Thymus (tissue), 11 donors: ENCODE data around the gene SEMA3G. TPM values are rescaled to one million over a fixed set of nuclear protein-coding genes. Genes with fewer than 3 reads are reported as not detected.

Source experiments
- DNase-seq, 9 donors: peaks; one replicate each; pipeline ENCODE4 v3.0.0-alpha.2; 2013; ENCODE audit warnings: low spot score in 9 of 9, low read depth in 6 of 9, missing footprints in 1 of 9
- H3K27ac ChIP-seq, 2 donors: one replicate each; pipeline ENCODE4 v1.5.1; 2013; ENCODE audit warnings: control low read depth in 1 of 2, low read depth in 1 of 2, low read length in 1 of 2, mild to moderate bottlenecking in 1 of 2, moderate library complexity in 1 of 2
- H3K27me3 ChIP-seq, 2 donors: one replicate each; pipeline ENCODE4 v1.5.1; 2013; ENCODE audit warnings: low read length in 1 of 2; ENCODE audit not compliant: control insufficient read depth in 2 of 2, insufficient read depth in 1 of 2
- H3K36me3 ChIP-seq, 2 donors: one replicate each; pipeline ENCODE4 v1.5.1; 2013; ENCODE audit warnings: low read length in 1 of 2, mild to moderate bottlenecking in 1 of 2, moderate library complexity in 1 of 2; ENCODE audit not compliant: control insufficient read depth in 2 of 2, insufficient read depth in 2 of 2
- H3K4me1 ChIP-seq, 2 donors: one replicate each; pipeline ENCODE4 v1.5.1; 2013; ENCODE audit warnings: low read length in 2 of 2; ENCODE audit not compliant: control insufficient read depth in 2 of 2, insufficient read depth in 2 of 2
- H3K4me3 ChIP-seq, 2 donors: one replicate each; pipeline ENCODE4 v1.5.1; 2013; ENCODE audit warnings: low read length in 2 of 2, control low read depth in 1 of 2, mild to moderate bottlenecking in 1 of 2
- H3K9me3 ChIP-seq, 2 donors: one replicate each; pipeline ENCODE4 v1.5.1; 2013; ENCODE audit warnings: low read length in 1 of 2, mild to moderate bottlenecking in 1 of 2; ENCODE audit not compliant: control insufficient read depth in 2 of 2, insufficient read depth in 1 of 2
- WGBS: extraction: QIAGEN DNeasy Blood & Tissue Kit; methylation state at CpG from one replicate; pipeline ENCODE4 v1.1.7; 2013; 5-methylcytosine and 5-hydroxymethylcytosine counted together
- polyA plus RNA-seq: library from polyadenylated mRNA; stranded (reverse); fragments of 200-250 nt; gene quantifications from one replicate; pipeline ENCODE4 v1.2.3, GENCODE V29; 2013
- total RNA-seq: library from RNA; stranded (reverse); fragments of 120-200 nt; gene quantifications from one replicate; pipeline ENCODE4 v1.2.4, GENCODE V29; 2013
- donor health status: healthy.

Gene SEMA3G
- total and polyA plus RNA-seq, 2 donors: 0.80 to 6.4 TPM

DNA sequence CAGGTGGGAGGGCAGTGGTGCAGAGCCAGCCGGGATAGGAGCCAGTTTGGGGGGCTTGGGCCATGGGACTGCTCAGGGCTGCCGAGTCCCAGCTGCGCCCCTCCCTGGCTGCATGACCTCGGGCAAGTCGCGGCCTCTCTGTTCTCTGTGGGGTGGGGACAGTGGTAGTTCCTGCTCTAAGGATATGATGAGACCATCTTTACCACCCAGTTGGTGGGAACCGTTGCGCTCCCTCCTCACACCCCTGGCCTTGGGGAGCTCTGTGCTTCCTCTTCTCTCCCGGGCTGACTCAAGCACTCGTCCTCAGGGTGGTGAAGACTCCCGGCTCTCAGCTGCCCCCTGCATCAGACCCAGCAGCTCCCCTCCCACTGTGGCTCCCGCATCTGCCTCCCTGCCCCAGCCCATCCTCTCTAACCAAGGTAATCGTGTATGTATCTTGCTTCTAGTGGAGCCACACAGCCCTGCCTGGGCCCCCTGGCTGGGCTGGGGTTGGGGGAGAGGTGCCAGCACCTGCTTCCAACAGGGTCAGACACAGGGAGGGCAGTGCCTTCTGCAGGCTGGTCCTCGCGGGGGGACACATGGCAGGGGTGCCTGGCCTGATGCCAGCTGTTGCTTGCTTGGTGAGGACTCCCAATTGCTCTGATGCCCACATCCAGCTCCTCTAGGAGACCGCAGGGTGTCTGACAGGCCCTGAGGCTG lies 35.1 kb upstream of the SEMA3G start:
- Histone ChIP-seq H3K36me3 (peaks cover 89 to 90% of the 10 kb centered on the region in 2 donors), H3K27me3 (no peaks in the 10 kb centered on the region), H3K4me1 (peaks cover 0 to 3% of the 10 kb centered on the region in 2 donors), H3K9me3 (no peaks in the 10 kb centered on the region), H3K4me3 (no peak overlapping the region), H3K27ac (no peak overlapping the region)
- WGBS: 97% methylated on average over 16 of the region's 16 CpGs
- no peak for DNase-seq

DNA sequence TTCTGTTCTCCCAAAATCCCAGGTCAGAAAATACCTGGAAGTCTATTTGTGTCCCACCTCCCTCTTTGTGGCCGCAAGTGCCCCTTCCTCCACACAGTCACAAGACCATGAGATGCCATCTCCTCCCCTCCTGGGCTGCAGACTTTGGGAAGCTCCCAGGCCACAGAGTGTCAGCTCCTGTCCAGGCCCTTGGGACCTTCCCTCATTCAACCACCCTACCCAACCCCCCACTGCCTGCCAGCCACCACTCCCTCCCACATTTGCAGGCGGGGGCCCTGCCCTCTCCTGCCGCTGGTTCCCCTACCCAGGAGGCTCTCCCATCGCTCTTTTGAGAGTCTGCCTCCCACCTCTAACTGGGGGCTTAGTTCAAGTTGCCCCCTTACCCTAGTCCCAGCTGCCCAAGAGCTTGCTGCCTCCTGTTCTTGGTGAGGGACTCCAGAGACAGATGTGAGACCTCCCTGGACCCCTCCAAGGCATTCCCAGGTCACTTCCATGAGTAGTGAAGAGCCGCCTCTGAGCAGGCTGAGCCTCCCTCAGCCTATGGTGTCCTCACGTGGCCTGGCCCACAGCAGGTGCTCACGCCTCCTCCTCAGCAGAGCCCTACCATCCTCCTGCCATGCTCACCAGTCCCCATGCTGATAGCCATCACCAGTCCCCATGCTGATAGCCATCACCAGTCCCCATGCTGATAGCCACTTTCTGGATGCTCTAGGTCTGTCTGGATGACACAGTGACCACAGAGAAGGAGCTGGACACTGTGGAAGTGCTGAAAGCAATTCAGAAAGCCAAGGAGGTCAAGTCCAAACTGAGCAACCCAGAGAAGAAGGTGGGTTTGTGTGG lies 34.4 kb upstream of the SEMA3G start:
- no peak for DNase-seq
- H3K27me3 ChIP-seq: no peaks in the 10 kb centered on the region
- H3K4me3 ChIP-seq: no peak overlapping the region
- H3K36me3 ChIP-seq: peaks cover 87 to 91% of the 10 kb centered on the region in 2 donors
- over 99% methylated on average over 7 of the region's 7 CpGs for WGBS
- no peaks in the 10 kb centered on the region for H3K9me3 ChIP-seq
- H3K27ac ChIP-seq: no peak overlapping the region
- H3K4me1 ChIP-seq: peaks cover 0 to 3% of the 10 kb centered on the region in 2 donors

DNA sequence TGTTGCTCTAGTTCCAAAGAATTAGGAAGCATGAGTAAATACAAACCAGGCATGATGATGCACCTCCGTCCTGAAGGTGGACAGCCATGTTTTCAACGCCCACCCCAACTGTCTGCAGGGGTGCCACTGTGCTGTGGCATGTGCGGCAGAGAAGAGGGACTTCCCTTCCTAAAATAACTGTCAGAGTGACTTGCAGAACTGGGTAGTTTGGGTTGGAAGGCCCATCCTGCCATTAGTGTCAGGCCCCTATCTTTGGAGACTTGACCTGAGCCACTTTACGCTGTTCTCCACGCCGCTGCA lies 32.8 kb upstream of the SEMA3G start:
- Histone ChIP-seq H3K4me1 (peaks cover 0 to 4% of the 10 kb centered on the region in 2 donors), H3K36me3 (peaks cover 95% of the 10 kb centered on the region in 2 donors), H3K27ac (no peak overlapping the region), H3K4me3 (no peak overlapping the region), H3K27me3 (no peaks in the 10 kb centered on the region), H3K9me3 (no peaks in the 10 kb centered on the region)
- 98% methylated on average over 6 of the region's 6 CpGs for WGBS
- no peak for DNase-seq

DNA sequence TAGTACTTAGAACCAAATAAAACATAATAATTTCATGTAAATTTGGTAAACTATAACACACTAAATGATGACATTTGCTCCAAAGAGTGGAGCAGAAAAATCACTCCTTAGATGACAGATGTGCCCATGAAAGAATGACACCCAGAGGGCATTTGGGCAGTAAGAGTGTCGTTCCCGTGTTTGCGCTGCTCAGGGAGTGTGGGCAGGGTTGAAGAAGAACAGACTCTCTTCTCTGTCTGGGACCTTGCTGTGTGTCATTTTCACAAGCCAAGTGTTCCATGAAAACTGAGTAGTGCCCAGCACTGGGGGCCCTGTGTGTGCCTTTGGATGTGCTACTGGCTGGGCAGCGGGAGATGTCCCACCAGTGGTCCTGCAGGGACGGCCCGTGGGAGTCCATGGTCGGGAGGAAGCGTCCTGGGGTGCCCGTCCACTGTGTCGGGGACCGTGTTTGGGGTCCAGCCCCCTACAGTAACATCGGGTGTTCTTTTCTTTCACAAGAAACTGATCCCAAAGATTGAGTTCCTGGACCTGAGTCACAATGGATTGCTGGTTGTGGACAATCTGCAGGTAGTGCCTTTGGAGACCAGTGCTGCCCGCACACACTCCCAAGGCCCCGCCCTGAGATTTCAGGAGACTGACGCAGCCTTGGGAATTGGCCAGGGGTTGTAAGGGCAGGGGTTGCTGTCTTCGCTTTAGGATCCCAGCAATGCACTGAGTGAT lies 32.3 kb upstream of the SEMA3G start:
- no peak for DNase-seq
- H3K27me3 ChIP-seq: no peaks in the 10 kb centered on the region
- H3K27ac ChIP-seq: no peak overlapping the region
- H3K36me3 ChIP-seq: peaks cover 95% of the 10 kb centered on the region in 2 donors
- H3K4me1 ChIP-seq: peaks cover 0 to 4% of the 10 kb centered on the region in 2 donors
- no peak overlapping the region for H3K4me3 ChIP-seq
- H3K9me3 ChIP-seq: no peaks in the 10 kb centered on the region
- 99% methylated on average over 16 of the region's 16 CpGs for WGBS

DNA sequence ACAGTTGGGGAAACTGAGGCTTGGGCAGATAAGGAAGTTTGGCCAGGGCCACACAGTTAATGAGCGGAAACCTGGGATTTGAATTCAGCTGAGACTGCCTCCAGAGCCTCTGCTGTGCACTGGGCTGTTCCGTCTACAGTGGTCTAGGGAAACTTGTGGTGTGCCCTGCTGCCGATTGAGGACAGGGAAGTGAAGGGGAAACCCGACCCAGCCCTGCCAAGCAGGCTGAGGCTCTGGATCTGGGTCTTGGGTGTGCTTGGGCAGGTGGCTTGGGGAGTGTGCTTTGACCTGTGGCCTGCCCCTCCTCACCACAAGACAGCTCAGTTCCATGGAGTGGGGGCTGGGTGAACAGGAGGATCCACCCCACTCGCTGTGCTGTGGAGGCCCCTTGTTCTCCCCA lies 28.1 kb upstream of the SEMA3G start:
- H3K4me1 ChIP-seq: peaks cover 0 to 4% of the 10 kb centered on the region in 2 donors
- no peak overlapping the region for H3K4me3 ChIP-seq
- no peaks in the 10 kb centered on the region for H3K9me3 ChIP-seq
- H3K27ac ChIP-seq: no peak overlapping the region
- no peak for DNase-seq
- 96% methylated on average over 5 of the region's 5 CpGs for WGBS
- H3K36me3 ChIP-seq: peaks cover 79 to 80% of the 10 kb centered on the region in 2 donors
- no peaks in the 10 kb centered on the region for H3K27me3 ChIP-seq

DNA sequence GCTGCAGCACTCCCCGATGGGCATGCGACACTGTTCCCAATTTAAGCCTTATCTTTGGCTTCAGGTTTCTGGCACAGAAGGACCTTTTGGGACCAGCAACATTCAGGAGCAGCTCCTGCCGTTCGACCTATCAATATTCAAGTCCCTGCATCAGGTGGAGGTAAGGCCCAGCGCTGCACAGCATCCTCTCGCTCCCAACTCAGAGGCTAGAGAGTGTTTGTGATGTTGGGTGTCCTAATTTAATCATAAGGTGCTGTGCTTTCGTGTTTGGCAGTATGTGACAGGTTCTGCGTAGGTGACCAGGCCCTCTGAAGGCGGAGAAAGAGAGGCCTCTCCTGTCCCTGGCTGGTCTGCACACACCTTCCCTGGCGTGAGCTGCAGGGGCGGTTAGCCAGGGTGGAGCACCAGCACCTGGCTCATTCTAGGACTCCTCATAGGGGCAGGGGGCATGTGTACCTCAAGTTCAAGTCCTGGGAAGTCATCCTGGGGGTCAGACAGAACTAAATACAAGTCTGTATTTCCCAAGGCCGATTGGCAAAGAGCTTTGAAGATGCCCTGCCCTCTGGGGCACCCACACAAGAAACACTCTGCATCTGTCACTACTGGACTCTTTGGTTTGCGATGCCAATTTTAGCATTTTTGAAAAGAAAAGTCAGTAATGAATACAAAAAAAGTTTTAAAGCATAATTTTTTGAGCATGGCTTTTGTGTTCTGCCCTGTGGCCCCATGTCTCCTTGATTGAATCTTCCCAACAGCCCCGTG lies 27.5 kb upstream of the SEMA3G start:
- peaks cover 75 to 79% of the 10 kb centered on the region in 2 donors for H3K36me3 ChIP-seq
- peaks cover 0 to 4% of the 10 kb centered on the region in 2 donors for H3K4me1 ChIP-seq
- 86% methylated on average over 14 of the region's 14 CpGs for WGBS
- no peak overlapping the region for H3K27ac ChIP-seq
- no peak for DNase-seq
- no peaks in the 10 kb centered on the region for H3K9me3 ChIP-seq
- no peaks in the 10 kb centered on the region for H3K27me3 ChIP-seq
- H3K4me3 ChIP-seq: no peak overlapping the region

DNA sequence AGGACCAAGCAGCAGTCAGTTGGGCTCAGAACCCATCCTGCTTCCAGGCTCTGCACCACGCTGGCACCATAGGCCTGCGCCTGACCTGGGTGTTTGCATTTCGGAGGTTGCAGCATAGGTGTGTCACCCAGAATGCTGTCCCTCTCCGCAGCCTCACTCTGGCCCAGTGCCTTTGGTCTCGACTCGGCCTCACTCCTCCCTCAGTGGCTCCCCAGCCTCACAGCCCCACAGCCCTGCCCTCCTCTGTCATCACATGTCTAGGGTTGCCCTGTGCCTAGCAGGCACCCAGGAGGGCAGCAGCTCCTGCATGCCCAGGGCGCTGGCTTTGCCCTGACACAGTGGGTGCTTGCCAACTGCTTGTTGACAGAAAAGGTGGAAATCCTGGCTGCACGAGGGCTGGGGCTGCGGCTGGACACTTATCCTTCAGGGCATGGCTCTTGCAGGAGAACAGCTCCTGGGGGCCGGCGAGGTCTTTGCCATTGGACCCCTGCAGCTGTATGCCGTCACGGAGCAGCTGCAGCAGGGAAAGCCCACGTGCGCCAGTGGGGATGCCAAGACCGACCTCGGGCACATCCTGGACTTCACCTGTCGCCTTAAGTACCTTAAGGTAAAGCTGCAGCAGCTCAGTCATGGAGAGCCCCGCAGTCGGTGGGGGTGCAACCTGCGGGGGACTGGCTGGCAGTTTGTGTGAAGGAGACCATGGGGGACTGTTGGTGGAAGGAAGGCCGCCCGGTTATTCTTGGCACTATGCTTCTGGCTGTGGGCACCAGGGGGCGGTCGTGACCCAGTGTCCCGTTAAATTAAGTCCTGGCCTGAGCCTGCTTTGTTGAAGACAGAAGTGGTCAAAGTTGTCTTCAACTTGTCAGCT lies 26.7 kb upstream of the SEMA3G start:
- Histone ChIP-seq H3K4me1 (peaks cover 0 to 4% of the 10 kb centered on the region in 2 donors), H3K36me3 (peaks cover 72 to 78% of the 10 kb centered on the region in 2 donors), H3K9me3 (no peaks in the 10 kb centered on the region), H3K27ac (no peak overlapping the region), H3K4me3 (no peak overlapping the region), H3K27me3 (no peaks in the 10 kb centered on the region)
- DNase-seq: peak in 1 of 9 donors; percentile 18
- WGBS: 79% methylated on average over 26 of the region's 26 CpGs

DNA sequence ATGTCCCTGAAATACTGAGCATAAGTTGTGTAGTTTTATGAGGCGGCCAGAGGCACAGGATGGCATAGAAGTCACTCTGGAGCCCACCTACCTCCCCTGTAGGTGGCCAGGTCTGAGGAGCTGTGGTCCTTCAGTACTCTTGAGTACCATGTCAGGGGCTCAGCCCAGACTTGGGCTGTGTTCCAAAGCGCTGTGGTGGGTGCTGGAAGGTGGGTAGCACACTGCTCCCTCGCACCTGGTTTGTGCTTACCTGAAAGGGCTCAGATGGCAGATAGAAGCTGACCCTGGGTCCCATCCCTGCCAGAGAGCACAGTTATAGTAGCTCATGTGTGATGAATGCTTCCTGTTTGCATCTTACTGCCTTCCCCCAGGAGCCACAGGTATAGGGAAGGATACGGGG lies 26.0 kb upstream of the SEMA3G start:
- no peak for DNase-seq

More for the DNA sequence above, 26.0 kb upstream of the SEMA3G start:
- H3K4me3 ChIP-seq: no peak overlapping the region
- H3K27ac ChIP-seq: no peak overlapping the region
- H3K27me3 ChIP-seq: no peaks in the 10 kb centered on the region
- peaks cover 0 to 4% of the 10 kb centered on the region in 2 donors for H3K4me1 ChIP-seq
- peaks cover 72 to 74% of the 10 kb centered on the region in 2 donors for H3K36me3 ChIP-seq
- 97% methylated on average over 4 of the region's 4 CpGs for WGBS
- no peaks in the 10 kb centered on the region for H3K9me3 ChIP-seq
